ENCODE results near the gene DPH3.

Gene DPH3

GRCh38 chr3:16233806-16234205 lies 30.9 kb downstream of the DPH3 start:
- no peak for DNase-seq (ENCODE audit: low read depth)

- no peak for DNase-seq (ENCODE audit: low read depth)
Observed at GRCh38 chr3:16231983-16232382, 32.8 kb downstream of the DPH3 start.

- DNase-seq (ENCODE audit: low read depth): no peak
Observed at GRCh38 chr3:16229681-16230080, 35.1 kb downstream of the DPH3 start.

GRCh38 chr3:16227566-16227965 lies 37.2 kb downstream of the DPH3 start:
- DNase-seq (ENCODE audit: low read depth): no peak

- no peak for DNase-seq (ENCODE audit: low read depth)
Observed at GRCh38 chr3:16224325-16224724, 40.4 kb downstream of the DPH3 start.

GRCh38 chr3:16222547-16222946 lies 42.2 kb downstream of the DPH3 start:
- DNase-seq (ENCODE audit: low read depth): no peak

- no peak for DNase-seq (ENCODE audit: low read depth)
Observed at GRCh38 chr3:16221990-16222389, 42.8 kb downstream of the DPH3 start.

GRCh38 chr3:16219777-16220176 lies 45.0 kb downstream of the DPH3 start:
- no peak for DNase-seq (ENCODE audit: low read depth)

- DNase-seq (ENCODE audit: low read depth): no peak
Observed at GRCh38 chr3:16216373-16216935, 48.3 kb downstream of the DPH3 start.

GRCh38 chr3:16214366-16214765 lies 50.4 kb downstream of the DPH3 start:
- no peak for DNase-seq (ENCODE audit: low read depth)

GRCh38 chr3:16211176-16211904 lies 53.4 kb downstream of the DPH3 start:
- DNase-seq (ENCODE audit: low read depth): no peak
